Subcutaneous adipose tissue (tissue), 4 donors: ENCODE results near the gene STC2. TPM values are rescaled to one million over a fixed set of nuclear protein-coding genes. Genes with fewer than 3 reads are reported as not detected.

ENCODE experiments used
- CTCF ChIP-seq: fragments of 450-650 bp; IDR thresholded peaks from one replicate; pipeline ENCODE4 v1.5.1; 2016; ENCODE audit warnings: low read depth, mild to moderate bottlenecking, control low read depth, antibody characterized with exemption, moderate library complexity
- total RNA-seq, 4 donors: library from RNA; depleted of rRNA; stranded (reverse); fragments of >200 nt; gene quantifications; one replicate each; pipeline ENCODE4 v1.1.0, GENCODE V29; 2016

STC2 gene
- total RNA-seq, 4 donors from 2014 or later, result 2.4 to 15.0 (median 4.2) TPM

GRCh38 chr5:173326501-173326960 lies 1.7 kb downstream of the STC2 start:
- no peak for TF ChIP-seq CTCF

- no peak for TF ChIP-seq CTCF
Measured at GRCh38 chr5:173325091-173325698, 3.0 kb downstream of the STC2 start.

- TF ChIP-seq CTCF, result no peak
Measured at GRCh38 chr5:173324115-173325001, 3.9 kb downstream of the STC2 start.

GRCh38 chr5:173323799-173324114 lies 4.5 kb downstream of the STC2 start:
- TF ChIP-seq CTCF, result no peak

GRCh38 chr5:173323106-173323798 lies 5.0 kb downstream of the STC2 start:
- no peak for TF ChIP-seq CTCF

GRCh38 chr5:173321886-173322285 lies 6.3 kb downstream of the STC2 start:
- no peak for TF ChIP-seq CTCF

GRCh38 chr5:173320259-173320658 lies 8.0 kb downstream of the STC2 start:
- TF ChIP-seq CTCF, result no peak
